Tibial artery (tissue), 4 donors: ENCODE measurements around the gene NR3C2.

Experiments
- DNase-seq, 2 donors: peaks; one replicate each; pipeline ENCODE4 v3.0.0-alpha.2; 2019
- H3K27ac ChIP-seq, 2 donors: fragments of 200-600 bp; sonication (generic) in 1 of 2; 1 replicate in 1 of 2; 2 replicates in 1 of 2; pipeline ENCODE4 v1.5.1; 2018 to 2019; ENCODE audit warnings: mild to moderate bottlenecking in 1 of 2
- H3K27me3 ChIP-seq, 2 donors: fragments of 200-600 bp; sonication (generic) in 1 of 2; one replicate each; pipeline versions ENCODE4 v1.5.1 to v1.6.0; 2016 to 2019
- H3K36me3 ChIP-seq, 3 donors: fragments of 200-600 bp; sonication (generic) in 2 of 3; one replicate each; pipeline ENCODE4 v1.5.1; 2016 to 2019; ENCODE audit warnings: mild to moderate bottlenecking in 2 of 3
- H3K4me1 ChIP-seq, 4 donors: fragments of 200-600 bp; sonication (generic) in 2 of 4; 1 replicate in 3 of 4; 2 replicates in 1 of 4; pipeline ENCODE4 v1.5.1; 2016 to 2019
- H3K4me3 ChIP-seq, 2 donors: fragments of 200-600 bp; sonication (generic) in 1 of 2; 1 replicate in 1 of 2; 2 replicates in 1 of 2; pipeline ENCODE4 v1.5.1; 2018 to 2019; ENCODE audit warnings: mild to moderate bottlenecking in 2 of 2
- H3K9me3 ChIP-seq, 3 donors: fragments of 200-600 bp; sonication (generic) in 1 of 3; one replicate each; pipeline ENCODE4 v1.5.1; 2016 to 2019
- CTCF ChIP-seq, 2 experiments: fragments of 200-600 bp in 1 of 2; fragments of 450-650 bp in 1 of 2; IDR thresholded peaks; one replicate each; pipeline ENCODE4 v1.5.1; 2017 to 2019; ENCODE audit warnings: antibody characterized with exemption in 2 of 2, mild to moderate bottlenecking in 1 of 2, moderate library complexity in 1 of 2
- intact Hi-C: fragments of 100-400 bp; cut with DNase I; formaldehyde crosslinking; loops from one replicate; pipeline ENCODE4 v1.15.0; 2023; ENCODE audit warnings: low total_unique reads

Gene NR3C2

DNA sequence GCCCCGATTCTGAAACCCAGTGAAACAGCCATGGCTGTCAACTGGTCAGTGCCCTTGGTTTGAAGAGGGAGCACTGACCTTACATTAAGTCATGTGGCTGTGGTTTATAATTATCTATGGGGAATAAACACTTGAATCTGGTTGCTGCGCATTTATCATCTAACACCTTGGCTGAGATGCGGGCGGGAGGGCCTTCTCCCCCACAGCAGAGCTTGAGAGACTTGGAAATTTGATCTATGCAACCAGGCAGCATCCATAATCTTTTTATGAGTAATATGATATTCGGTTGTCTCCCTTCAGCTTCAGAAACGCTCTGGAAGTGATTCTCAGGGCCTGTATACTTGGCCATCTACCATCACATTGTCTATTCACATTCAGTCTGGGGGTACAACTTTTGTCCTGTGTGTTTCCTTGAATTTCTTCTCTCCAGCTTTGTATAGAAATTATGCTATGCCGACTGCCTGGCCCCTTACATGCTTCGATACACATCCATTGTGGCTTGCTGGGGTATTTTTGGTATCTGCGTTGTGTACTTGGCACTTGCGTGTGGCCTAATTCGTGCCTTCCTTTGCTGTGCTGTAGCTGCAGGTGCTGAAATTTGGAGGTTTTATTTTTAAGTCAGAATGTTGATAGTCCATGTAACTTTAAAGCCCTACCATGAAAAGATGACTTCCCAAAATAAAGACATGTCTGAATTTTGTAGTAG, 388.8 kb downstream of the NR3C2 start:
- intact Hi-C loops, result no loop called here
- Histone ChIP-seq H3K36me3 (peaks cover 0 to 6% (median 0%) of the 10 kb centered on the region in 3 donors), H3K4me1 (peaks cover 0 to 36% (median 6%) of the 10 kb centered on the region in 4 donors), H3K4me3 (no peak overlapping the region), H3K9me3 (no peaks in the 10 kb centered on the region), H3K27me3 (no peaks in the 10 kb centered on the region), H3K27ac (no peak overlapping the region)
- no peak for DNase-seq
- TF ChIP-seq CTCF (IDR thresholded peaks at IDR 0.05), result no peak

DNA sequence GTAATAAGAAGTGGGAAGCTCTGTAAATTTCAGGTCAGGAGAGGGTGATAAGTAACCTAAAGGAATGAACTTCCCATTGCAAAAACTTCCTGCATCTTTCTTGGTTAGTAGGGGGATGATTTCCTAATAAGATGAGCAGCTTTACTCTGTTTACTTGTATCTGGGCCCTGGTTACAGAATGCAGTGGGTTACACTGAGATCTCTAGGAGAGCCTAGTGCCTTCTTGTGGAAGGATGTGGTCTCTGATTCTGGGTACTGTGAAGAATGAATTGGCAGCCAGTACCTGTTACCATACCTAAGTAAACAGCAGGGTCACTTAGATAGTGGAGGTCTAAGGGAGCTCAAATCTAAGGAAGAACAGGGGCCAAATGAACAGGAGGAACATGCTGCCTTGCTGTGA, 389.8 kb downstream of the NR3C2 start:
- H3K4me3 ChIP-seq, result no peak overlapping the region
- no peaks in the 10 kb centered on the region for H3K9me3 ChIP-seq
- peaks cover 5 to 13% (median 8%) of the 10 kb centered on the region in 3 donors for H3K36me3 ChIP-seq
- no peak overlapping the region for H3K27ac ChIP-seq
- TF ChIP-seq CTCF (IDR thresholded peaks at IDR 0.05), result no peak
- H3K4me1 ChIP-seq, result peaks cover 0 to 36% (median 6%) of the 10 kb centered on the region in 4 donors
- no peak for DNase-seq
- H3K27me3 ChIP-seq, result no peaks in the 10 kb centered on the region
- intact Hi-C loops, result no loop called here

DNA sequence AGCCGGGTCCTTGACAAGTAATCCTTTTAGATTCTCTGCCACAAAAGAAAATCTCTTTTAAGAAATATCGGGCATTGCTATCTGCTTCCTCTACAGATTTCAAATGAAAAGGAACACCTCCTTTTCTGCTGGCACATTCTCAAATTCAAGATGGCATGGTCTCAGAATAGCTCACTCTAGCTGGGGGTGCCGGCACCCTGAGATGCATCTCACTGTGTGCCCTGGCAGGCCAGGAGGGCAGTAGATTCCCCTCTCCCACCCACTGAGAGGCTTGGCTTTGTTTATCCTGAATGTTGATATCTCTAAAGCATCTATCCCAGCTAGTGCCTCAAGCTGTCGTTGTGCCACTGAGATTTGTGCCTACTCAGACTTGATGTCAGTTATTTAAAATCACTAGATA, 390.8 kb downstream of the NR3C2 start:
- intact Hi-C loops, result no loop called here
- H3K9me3 ChIP-seq, result no peaks in the 10 kb centered on the region
- H3K36me3 ChIP-seq, result peaks cover 6 to 20% (median 18%) of the 10 kb centered on the region in 3 donors
- no peak for TF ChIP-seq CTCF (IDR thresholded peaks at IDR 0.05)
- no peak overlapping the region for H3K4me3 ChIP-seq
- no peak overlapping the region for H3K27ac ChIP-seq
- no peak for DNase-seq
- H3K4me1 ChIP-seq, result peaks cover 0 to 36% (median 3%) of the 10 kb centered on the region in 4 donors
- H3K27me3 ChIP-seq, result no peaks in the 10 kb centered on the region

GRCh38 chr4:148048598-148048997, 393.6 kb downstream of the NR3C2 start:
- intact Hi-C loops, result no loop called here
- no peak for DNase-seq
- Histone ChIP-seq H3K4me3 (no peak overlapping the region), H3K9me3 (no peaks in the 10 kb centered on the region), H3K4me1 (peaks cover 0 to 33% (median 0%) of the 10 kb centered on the region in 4 donors), H3K27ac (no peak overlapping the region), H3K27me3 (no peaks in the 10 kb centered on the region), H3K36me3 (peaks cover 6 to 20% (median 18%) of the 10 kb centered on the region in 3 donors)
- no peak for TF ChIP-seq CTCF (IDR thresholded peaks at IDR 0.05)

- DNase-seq, result no peak
- no peaks in the 10 kb centered on the region for H3K27me3 ChIP-seq
- no peaks in the 10 kb centered on the region for H3K9me3 ChIP-seq
- intact Hi-C loops, result no loop called here
- peaks cover 0 to 31% (median 0%) of the 10 kb centered on the region in 4 donors for H3K4me1 ChIP-seq
- no peak overlapping the region for H3K4me3 ChIP-seq
- no peak for TF ChIP-seq CTCF (IDR thresholded peaks at IDR 0.05)
- H3K36me3 ChIP-seq, result peaks cover 6 to 20% (median 18%) of the 10 kb centered on the region in 3 donors
- H3K27ac ChIP-seq, result no peak overlapping the region
Observed at GRCh38 chr4:148044912-148045352, 397.3 kb downstream of the NR3C2 start.
